ENCODE data around the gene FAM200B. TPM values are rescaled to one million over a fixed set of nuclear protein-coding genes. Genes with fewer than 3 reads are reported as not detected.

FAM200B gene
- total and polyA plus RNA-seq, 2 donors (not counting 3 experiments of a cell fraction or from before 2014, with no cell fraction given), result 13.9 to 24.6 TPM

DNA sequence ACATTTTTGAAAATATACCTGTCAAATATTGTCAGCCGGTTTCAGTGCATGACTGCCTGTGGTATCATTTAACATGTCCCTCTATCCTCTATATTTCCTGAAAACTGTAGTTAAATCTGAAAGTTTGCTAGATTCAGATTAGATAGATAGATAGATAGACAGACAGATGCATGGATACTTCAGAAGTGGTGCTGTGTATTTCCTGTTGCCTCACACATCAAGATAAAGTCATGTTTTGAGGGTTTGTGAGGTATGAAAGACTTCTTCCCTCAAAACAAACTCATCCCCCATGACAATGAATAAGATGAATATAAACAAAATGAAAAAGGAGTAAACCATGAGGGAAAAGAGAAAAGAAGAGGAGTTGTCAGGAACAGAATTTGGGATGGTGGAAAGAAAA is 15.2 kb downstream of the FAM200B start:
- Histone ChIP-seq H3K79me2 (ENCODE audit: control insufficient read depth, insufficient read depth, low read length) (no peaks in the 10 kb centered on the region), H3K4me2 (ENCODE audit: insufficient read depth, low read length) (no peak overlapping the region), H3K9ac (replicated peaks; ENCODE audit: extremely low read depth, insufficient read depth, low read length) (no peak overlapping the region), H3K27me3 (ENCODE audit: control insufficient read depth in 2 of 2, insufficient read depth in 2 of 2, low read length in 2 of 2) (no peaks in the 10 kb centered on the region), H2AFZ (ENCODE audit: low read depth, low read length) (no peak overlapping the region), H3K4me1 (ENCODE audit: control insufficient read depth, extremely low read depth, insufficient read depth, low read length) (peaks cover 11% of the 10 kb centered on the region), H4K20me1 (replicated peaks; ENCODE audit: control insufficient read depth, extremely low read depth, insufficient read depth, low read length) (no peaks in the 10 kb centered on the region), H3K9me1 (replicated peaks; ENCODE audit: control insufficient read depth, extremely low read depth, insufficient read depth, low read length) (no peaks in the 10 kb centered on the region), H3K4me3 (replicated peaks in 1 of 3; ENCODE audit: insufficient read depth in 1 of 3, low read depth in 1 of 3, low read length in 3 of 3) (no peak overlapping the region), H3K27ac (ENCODE audit: insufficient read depth, low read depth, low read length) (no peak overlapping the region), H3K9me3 (replicated peaks; ENCODE audit: control insufficient read depth, insufficient read depth, low read length) (no peaks in the 10 kb centered on the region), H3K36me3 (ENCODE audit: control insufficient read depth in 2 of 2, extremely low read depth in 1 of 2, insufficient read depth in 2 of 2, low read length in 2 of 2) (no peaks in the 10 kb centered on the region)
- ChIA-PET POLR2A (no interaction called here), CTCF (no interaction called here)
- DNase-seq (ENCODE audit: low read depth, low spot score) (no peak), FAIRE-seq (no peak)
- TF ChIP-seq POLR2AphosphoS5 (IDR thresholded peaks at IDR 0.05; ENCODE audit: insufficient read depth, low read depth, low read length) (no peak), FOS (IDR thresholded peaks at IDR 0.05; ENCODE audit: borderline replicate concordance, insufficient read depth, low read length) (no peak), JUN (IDR thresholded peaks at IDR 0.05; ENCODE audit: borderline replicate concordance, insufficient read depth, insufficient read length, low read depth) (no peak), POLR2A (IDR thresholded peaks at IDR 0.05; ENCODE audit: low read depth, low read length) (no peak), EZH2 (IDR thresholded peaks at IDR 0.05; ENCODE audit: borderline replicate concordance, low read depth, low read length, severe bottlenecking) (no peak), GATA2 (IDR thresholded peaks at IDR 0.05; ENCODE audit: insufficient read depth, insufficient read length, low read depth, low read length) (no peak), MYC (IDR thresholded peaks at IDR 0.05; ENCODE audit: low read depth, low read length) (no peak)
- TF ChIP-seq, protein P1, sequence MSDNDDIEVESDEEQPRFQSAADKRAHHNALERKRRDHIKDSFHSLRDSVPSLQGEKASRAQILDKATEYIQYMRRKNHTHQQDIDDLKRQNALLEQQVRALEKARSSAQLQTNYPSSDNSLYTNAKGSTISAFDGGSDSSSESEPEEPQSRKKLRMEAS (IDR thresholded peaks at IDR 0.05; ENCODE audit: insufficient read depth, insufficient read length), result no peak
- TF ChIP-seq, protein P2, sequence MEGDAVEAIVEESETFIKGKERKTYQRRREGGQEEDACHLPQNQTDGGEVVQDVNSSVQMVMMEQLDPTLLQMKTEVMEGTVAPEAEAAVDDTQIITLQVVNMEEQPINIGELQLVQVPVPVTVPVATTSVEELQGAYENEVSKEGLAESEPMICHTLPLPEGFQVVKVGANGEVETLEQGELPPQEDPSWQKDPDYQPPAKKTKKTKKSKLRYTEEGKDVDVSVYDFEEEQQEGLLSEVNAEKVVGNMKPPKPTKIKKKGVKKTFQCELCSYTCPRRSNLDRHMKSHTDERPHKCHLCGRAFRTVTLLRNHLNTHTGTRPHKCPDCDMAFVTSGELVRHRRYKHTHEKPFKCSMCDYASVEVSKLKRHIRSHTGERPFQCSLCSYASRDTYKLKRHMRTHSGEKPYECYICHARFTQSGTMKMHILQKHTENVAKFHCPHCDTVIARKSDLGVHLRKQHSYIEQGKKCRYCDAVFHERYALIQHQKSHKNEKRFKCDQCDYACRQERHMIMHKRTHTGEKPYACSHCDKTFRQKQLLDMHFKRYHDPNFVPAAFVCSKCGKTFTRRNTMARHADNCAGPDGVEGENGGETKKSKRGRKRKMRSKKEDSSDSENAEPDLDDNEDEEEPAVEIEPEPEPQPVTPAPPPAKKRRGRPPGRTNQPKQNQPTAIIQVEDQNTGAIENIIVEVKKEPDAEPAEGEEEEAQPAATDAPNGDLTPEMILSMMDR (IDR thresholded peaks at IDR 0.05; ENCODE audit: extremely low read depth in 1 of 2, insufficient read depth in 1 of 2, low read depth in 1 of 2, low read length in 2 of 2), result no peak
- dilution Hi-C loops (cut with MboI; ENCODE audit: extremely low pct_ligation_motif_present, low sequenced_read_pairs), result no loop called here
- intact Hi-C loops (cut with micrococcal nuclease), result no loop called here
- BruUV-seq (replicated peaks), result no TSS peak
